ENCODE data around the gene SLC9A3.

- TF ChIP-seq CTCF (IDR thresholded peaks at IDR 0.05) (no peak), POLR2A (IDR thresholded peaks at IDR 0.05) (no peak)
Measured at GRCh38 chr5:490116-491106, 33.8 kb downstream of the SLC9A3 start.

Data from transverse colon (tissue), 3 donors.